GM12878 (cell line): ENCODE measurements around the gene SPATA46.

Source experiments
- CEBPB ChIP-seq, 2 experiments: fragments of 150-350 bp in 1 of 2; IDR thresholded peaks; 2 replicates each; pipeline ENCODE4 v1.6.1; 2012 to 2014; ENCODE audit warnings: low read depth in 2 of 2, low read length in 2 of 2, borderline replicate concordance in 1 of 2, inconsistent platforms in 1 of 2
- EZH2 ChIP-seq: IDR thresholded peaks from 2 replicates; pipeline ENCODE4 v1.6.1; 2012; ENCODE audit warnings: low read depth, mild to moderate bottlenecking, control low read depth, inconsistent platforms, low read length, borderline replicate concordance; ENCODE audit not compliant: control insufficient read depth
- POLR2AphosphoS5 ChIP-seq: IDR thresholded peaks from 2 replicates; pipeline ENCODE4 v1.6.1; 2011; ENCODE audit warnings: mild to moderate bottlenecking, low read length, inconsistent platforms
- SIN3A ChIP-seq: IDR thresholded peaks from 2 replicates; pipeline ENCODE4 v1.6.1; 2012; ENCODE audit warnings: low read depth, low read length, improper control_type of control experiment
- TARDBP ChIP-seq: IDR thresholded peaks from 2 replicates; pipeline ENCODE4 v1.6.1; 2016; ENCODE audit warnings: borderline replicate concordance
- TF ChIP-seq, protein P1 (sequence below): IDR thresholded peaks from 2 replicates; pipeline ENCODE4 v1.6.1; 2012; ENCODE audit warnings: mild to moderate bottlenecking, low read depth, low read length
- TF ChIP-seq, protein P2 (sequence below), 3 experiments: IDR thresholded peaks in 2 of 3; conservative IDR thresholded peaks in 1 of 3; 2 replicates each; pipeline ENCODE4 v1.5.1; 2011; ENCODE audit warnings: low read depth in 3 of 3, low read length in 3 of 3, mild to moderate bottlenecking in 3 of 3, control low read depth in 2 of 3, moderate library complexity in 2 of 3, inconsistent platforms in 1 of 3, mixed read lengths in 1 of 3; ENCODE audit not compliant: control insufficient read depth in 2 of 3, insufficient read depth in 1 of 3; ENCODE audit errors: extremely low read depth in 1 of 3

DNA sequence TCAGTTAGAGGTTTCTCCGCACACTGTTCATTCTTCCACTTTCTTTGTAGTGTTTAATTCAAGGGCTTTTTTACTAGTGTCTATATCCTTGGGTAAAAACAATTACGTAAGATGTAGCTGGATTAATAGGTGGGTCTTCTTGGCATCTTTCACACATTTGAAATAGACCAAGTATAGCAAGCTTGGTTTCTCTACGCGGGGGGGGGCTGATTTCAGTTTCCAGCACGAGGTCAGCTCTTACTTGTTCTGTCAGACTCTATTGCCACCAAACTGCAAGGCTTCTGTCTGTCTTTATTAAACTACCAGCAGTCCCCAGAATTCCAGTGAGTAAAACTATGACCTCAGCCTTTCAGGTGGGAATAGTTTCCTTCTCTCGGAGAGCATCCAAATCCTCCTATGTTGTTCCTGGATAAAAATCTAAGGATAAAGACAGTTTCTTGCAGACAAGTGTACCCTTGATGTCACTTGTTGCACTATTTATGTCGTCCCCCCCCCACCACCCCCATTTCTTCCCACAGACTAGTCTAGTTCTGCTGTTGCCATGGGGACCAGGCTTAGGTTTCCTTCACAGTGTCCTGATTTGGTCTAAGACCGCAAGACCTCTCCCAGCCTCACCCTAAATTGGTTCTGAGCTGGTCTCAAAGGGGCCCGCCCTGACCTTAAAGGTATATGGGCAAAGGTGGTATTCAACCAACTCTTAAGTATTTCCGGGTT, 17.0 kb downstream of the SPATA46 start:
- TF ChIP-seq POLR2AphosphoS5: no peak
- no peak for TF ChIP-seq TARDBP
- no peak for TF ChIP-seq CEBPB (IDR thresholded peaks at IDR 0.05; ENCODE audit: borderline replicate concordance in 1 of 2, low read depth in 2 of 2, low read length in 2 of 2)
- TF ChIP-seq, protein P1, sequence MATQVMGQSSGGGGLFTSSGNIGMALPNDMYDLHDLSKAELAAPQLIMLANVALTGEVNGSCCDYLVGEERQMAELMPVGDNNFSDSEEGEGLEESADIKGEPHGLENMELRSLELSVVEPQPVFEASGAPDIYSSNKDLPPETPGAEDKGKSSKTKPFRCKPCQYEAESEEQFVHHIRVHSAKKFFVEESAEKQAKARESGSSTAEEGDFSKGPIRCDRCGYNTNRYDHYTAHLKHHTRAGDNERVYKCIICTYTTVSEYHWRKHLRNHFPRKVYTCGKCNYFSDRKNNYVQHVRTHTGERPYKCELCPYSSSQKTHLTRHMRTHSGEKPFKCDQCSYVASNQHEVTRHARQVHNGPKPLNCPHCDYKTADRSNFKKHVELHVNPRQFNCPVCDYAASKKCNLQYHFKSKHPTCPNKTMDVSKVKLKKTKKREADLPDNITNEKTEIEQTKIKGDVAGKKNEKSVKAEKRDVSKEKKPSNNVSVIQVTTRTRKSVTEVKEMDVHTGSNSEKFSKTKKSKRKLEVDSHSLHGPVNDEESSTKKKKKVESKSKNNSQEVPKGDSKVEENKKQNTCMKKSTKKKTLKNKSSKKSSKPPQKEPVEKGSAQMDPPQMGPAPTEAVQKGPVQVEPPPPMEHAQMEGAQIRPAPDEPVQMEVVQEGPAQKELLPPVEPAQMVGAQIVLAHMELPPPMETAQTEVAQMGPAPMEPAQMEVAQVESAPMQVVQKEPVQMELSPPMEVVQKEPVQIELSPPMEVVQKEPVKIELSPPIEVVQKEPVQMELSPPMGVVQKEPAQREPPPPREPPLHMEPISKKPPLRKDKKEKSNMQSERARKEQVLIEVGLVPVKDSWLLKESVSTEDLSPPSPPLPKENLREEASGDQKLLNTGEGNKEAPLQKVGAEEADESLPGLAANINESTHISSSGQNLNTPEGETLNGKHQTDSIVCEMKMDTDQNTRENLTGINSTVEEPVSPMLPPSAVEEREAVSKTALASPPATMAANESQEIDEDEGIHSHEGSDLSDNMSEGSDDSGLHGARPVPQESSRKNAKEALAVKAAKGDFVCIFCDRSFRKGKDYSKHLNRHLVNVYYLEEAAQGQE: no peak
- TF ChIP-seq EZH2: no peak
- no peak for TF ChIP-seq SIN3A
- TF ChIP-seq, protein P2, sequence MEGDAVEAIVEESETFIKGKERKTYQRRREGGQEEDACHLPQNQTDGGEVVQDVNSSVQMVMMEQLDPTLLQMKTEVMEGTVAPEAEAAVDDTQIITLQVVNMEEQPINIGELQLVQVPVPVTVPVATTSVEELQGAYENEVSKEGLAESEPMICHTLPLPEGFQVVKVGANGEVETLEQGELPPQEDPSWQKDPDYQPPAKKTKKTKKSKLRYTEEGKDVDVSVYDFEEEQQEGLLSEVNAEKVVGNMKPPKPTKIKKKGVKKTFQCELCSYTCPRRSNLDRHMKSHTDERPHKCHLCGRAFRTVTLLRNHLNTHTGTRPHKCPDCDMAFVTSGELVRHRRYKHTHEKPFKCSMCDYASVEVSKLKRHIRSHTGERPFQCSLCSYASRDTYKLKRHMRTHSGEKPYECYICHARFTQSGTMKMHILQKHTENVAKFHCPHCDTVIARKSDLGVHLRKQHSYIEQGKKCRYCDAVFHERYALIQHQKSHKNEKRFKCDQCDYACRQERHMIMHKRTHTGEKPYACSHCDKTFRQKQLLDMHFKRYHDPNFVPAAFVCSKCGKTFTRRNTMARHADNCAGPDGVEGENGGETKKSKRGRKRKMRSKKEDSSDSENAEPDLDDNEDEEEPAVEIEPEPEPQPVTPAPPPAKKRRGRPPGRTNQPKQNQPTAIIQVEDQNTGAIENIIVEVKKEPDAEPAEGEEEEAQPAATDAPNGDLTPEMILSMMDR (IDR thresholded peaks at IDR 0.05 in 2 of 3, conservative IDR thresholded peaks at IDR 0.05 in 1 of 3; ENCODE audit: control insufficient read depth in 2 of 3, extremely low read depth in 1 of 3, insufficient read depth in 1 of 3, low read depth in 3 of 3, low read length in 3 of 3): no peak
